DMS53 treated with DMSO at 0.1 percent for 48 hours (cell line): ENCODE measurements around the gene VAV2.

Experiments
- DNase-seq: peaks from one replicate; lab custom pipeline; 2025; ENCODE audit not compliant: unreplicated experiment; lab: John Stamatoyannopoulos, UW

Gene VAV2

DNA sequence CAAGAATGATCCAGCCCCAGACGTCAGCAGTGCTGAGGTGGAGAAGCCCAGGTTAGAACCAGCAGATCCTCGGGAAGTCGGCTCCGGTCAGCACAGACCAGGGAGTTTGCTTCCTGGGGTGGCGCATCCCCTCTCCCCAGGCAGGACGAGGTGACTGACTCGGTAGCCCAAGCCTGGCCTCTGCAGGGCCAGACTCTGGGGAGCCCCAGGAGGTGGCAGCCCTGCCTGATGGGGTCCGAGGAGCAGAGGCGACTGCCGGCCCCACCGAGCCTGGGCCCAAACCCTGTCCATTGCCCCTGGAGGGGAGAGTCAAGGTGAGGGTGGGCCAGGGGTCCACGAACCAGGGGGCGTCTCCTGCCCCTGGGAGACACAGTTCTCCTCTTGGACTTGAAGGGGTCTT is 201.1 kb downstream of the VAV2 start:
- DNase-seq: no peak

DNA sequence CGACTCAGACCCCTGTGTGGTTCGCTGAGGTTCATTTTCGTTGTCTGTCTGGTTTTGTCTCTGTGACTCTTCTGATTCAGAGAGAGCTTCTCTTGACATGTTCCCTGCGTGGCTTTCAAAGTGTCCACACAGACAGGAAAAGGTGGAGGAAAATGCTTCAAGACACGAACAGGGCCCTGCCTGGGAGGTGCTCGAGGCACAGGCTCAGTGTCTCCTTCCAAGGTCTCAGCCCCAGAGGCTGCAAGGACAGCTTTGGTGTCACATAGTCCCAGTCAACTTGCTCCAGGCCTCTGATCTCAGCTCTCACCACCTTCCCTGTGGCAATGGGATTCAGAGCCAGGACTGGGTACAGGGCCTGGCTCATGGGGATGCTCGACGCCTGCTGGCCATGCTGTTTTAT is 202.3 kb downstream of the VAV2 start:
- no peak for DNase-seq

DNA sequence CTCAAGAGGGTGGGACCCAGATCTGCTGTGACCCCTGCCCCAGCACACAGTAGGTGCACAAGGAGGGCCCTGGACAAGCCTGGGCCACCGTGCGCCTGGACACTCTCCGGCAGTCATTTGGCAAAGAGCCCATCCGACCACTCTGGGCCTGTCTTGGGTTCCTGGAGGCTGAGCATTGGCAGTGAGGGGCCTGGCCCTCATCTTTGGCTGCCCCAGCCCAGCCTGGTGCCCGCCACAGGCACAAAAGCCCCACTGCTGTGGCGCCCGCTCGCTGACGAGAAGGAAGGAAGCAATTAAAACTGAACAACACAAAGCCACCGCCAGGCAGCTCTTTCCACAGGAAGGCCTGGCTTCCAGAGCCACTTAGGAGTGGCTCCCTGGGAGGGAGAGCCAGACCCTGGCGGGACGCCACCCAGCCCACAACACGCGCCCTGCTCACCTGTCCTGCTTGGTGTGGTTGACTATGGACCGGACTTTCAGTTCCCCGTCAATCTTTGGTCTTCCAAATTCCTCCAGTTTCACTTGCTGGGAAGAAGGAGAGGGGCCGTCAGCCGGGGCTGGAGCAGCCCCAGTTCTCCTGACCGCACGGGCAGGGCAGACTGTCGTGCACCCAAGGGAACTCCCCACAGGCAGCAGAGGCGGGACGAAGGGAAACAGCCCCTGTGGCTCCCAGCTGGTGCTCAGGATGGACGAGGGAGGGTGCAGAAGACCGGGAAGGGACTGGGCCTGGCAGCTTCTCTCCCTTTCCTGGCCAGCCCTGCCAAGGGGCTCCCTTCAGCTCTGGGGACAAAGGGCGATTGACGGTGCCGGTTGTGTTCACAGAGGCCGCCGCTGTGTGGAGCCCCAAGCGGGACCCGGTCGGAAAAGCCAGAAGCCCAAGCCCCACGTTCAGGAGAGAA is 203.1 kb downstream of the VAV2 start:
- DNase-seq: no peak

DNA sequence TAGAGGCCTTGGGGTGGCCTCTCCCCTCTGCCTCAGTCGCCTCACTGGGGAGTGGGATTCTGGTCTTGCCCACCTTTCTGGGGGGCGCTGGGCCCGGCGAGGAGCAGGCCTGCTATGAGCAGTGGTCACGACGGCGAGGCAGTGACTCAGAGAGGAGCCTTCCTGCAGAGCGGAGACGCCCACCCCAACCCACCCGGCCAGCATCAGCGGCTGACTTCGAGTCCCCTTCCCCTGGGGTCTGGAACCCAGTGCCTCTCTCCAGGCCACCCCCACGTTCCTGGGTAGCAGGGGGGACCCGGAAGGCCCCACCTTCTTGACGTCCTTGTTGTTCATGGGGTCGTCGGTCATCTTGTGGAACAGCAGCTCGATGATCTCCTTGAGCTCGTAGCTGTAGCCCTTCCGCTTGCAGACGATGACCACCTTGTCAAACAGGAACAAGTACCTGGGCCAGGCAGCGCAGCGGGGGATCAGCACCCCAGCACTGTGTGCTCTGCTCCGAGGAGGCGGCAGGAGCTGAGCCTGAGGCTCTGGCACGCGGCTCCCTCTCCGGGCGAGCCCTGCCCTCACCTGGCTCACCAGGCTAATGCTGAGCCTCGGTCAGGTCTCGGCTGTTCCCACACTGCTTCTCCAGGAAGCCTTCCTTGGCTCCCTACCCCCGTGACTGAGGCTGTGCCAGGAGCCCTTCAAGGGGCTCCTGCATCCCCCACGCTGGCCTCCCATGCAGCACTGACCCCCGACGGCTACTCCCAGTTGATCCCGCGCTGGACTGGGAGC is 203.9 kb downstream of the VAV2 start:
- DNase-seq: no peak

DNA sequence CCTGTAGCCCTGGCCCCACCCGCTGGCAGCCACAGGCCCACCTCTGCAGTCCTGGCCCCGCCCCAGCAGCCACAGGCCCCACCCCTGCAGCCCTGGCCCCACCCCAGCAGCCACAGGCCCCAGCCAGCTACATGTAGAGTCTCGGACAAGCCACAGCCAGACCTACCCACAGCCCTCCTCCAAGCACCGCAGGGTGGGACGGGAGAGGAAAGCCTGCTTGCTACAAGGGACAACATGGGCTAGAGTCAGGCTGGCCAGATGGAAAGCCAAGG is 204.4 kb downstream of the VAV2 start:
- no peak for DNase-seq

DNA sequence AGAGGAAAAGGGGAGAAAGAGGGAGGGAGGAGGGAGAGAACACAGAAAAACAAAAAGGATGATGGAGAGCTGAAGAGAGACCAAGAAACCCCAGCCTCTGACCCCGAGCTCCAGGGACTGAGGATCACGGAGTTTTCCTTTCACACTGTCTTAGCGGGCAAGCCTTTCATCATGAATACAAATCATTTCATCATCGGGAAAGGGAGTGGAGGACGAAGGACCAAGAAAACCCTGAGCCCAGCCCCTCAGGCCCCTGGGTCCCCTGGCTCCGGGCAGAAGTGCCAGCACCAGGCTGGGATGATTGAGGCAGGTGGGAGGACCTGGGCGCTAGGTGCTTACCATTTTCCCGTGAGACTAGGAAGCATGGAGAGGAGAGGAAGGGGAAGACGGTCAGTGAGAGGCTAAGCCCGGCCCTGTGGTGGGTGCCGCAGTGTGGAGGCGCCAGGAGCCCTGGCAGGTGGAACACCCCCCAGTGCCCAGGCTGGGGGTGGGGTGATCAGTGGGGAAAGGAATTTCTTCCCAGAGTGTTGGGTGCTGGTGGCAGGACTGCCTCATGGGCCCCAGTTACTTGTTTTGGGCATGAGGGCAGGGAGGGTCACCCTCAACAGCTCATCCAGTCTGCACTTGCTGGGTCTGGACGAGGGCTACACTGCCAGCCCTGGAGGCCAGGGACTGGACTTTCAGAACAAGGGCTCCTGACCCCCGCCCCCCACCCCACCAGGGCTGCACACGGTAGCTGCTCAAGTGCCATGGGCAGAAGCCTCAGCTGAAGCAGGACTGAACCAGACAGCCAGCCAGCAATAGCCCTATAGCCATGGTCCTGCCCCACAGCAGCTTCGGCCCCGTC is 205.0 kb downstream of the VAV2 start:
- DNase-seq: no peak

DNA sequence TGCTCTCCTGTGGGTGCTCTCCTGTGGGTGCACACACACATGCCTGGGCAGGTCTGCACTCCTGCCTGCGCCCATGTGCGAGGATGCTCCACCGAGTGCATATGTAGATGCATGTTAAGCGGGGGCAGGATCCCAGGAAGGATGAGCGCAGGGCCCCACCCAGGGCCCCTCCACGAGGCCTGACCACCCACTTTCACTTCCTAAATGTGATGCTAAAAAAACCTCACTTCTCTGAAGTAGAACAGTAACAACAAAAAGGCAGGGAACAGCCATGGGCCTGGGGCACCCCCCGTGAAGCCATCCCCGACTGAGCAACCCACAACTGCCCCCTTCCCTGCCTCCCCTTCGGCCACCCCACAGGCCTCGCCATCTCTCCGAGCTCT is 205.8 kb downstream of the VAV2 start:
- DNase-seq: no peak

DNA sequence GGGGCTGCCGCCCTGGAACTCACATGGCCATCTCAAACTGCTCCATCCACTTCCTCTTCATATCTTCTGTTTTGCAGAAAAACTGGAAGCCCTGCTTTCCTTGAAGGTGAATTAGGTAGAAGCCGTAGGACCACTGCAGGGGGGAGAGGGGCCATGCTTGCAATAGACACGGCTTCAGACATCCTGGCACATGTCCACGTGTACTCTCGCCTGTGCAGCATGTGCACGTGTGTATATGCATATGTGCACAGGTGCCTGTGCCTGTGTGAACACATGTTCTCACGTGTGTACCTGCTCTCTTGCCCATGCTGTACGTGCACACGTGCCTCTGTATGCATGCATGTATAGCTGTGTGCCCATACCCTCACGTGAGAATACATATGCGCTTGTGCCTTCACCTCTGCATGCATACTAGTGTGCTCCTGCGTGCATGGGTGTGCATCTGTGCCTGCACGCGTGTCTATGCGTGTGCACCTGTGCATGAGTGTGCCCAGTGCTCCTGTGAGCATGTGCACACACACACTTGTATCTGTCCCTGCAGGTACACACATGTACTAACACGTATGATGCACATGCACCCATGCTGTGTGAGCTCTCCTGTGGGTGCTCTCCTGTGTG is 206.3 kb downstream of the VAV2 start:
- no peak for DNase-seq

DNA sequence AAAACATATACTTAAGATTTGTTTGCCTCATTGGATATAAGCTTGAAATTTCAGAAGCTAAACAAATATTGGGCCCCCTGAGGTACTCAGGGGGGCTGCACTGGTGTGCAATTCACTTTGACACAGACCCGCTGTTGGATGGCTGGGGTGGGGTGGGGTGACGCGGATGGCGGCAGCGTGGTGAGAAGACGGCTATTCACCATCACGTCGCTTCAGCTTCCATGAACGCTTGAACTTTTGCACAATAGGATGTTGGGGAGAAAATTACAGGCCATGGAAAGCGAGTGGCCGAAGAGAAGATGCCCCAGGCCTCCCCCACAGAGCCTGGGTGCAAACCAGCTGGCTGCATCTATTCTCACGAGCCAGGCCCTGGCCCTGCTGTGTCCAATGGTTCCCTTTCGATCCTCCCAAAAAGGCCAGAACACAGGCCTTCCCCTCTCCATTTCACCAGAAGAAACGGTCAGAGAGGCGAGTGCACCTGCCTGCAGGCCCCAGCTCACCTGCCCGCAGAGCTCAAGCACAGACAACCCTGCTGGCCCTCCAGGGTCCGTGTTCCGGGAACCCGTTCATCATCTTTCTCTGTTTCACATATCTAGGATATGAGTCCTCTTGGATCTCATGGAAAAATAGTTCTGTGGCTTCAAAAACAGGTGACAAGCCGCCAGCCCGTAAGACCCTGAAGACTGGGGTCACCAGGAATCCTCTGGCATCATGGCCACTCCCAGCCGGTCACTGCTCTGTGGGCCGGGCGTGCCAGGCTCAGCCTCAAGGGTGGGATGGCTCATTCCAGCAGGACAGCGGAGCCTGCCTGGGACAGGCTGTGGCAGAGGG is 207.2 kb downstream of the VAV2 start:
- DNase-seq: no peak

DNA sequence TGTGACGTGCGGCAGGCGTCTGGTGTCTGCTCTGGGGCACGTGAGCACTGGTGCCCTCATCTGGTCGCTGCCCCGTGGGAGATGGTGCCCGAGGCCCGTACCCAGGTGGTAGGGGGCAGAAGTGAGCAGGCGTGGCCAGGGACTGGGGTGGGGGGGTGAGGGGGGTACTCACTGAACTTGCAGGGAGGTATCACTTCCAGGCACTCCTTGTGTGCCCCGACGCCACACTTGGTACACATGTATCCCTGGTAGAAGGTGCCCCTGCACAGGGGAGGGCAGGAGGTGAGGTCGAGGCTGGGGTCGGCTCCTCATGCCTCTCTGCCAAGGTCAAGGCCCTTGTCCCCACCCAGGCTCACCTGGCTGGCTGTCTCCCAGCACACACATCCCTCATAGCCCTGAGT is 208.8 kb downstream of the VAV2 start:
- no peak for DNase-seq

DNA sequence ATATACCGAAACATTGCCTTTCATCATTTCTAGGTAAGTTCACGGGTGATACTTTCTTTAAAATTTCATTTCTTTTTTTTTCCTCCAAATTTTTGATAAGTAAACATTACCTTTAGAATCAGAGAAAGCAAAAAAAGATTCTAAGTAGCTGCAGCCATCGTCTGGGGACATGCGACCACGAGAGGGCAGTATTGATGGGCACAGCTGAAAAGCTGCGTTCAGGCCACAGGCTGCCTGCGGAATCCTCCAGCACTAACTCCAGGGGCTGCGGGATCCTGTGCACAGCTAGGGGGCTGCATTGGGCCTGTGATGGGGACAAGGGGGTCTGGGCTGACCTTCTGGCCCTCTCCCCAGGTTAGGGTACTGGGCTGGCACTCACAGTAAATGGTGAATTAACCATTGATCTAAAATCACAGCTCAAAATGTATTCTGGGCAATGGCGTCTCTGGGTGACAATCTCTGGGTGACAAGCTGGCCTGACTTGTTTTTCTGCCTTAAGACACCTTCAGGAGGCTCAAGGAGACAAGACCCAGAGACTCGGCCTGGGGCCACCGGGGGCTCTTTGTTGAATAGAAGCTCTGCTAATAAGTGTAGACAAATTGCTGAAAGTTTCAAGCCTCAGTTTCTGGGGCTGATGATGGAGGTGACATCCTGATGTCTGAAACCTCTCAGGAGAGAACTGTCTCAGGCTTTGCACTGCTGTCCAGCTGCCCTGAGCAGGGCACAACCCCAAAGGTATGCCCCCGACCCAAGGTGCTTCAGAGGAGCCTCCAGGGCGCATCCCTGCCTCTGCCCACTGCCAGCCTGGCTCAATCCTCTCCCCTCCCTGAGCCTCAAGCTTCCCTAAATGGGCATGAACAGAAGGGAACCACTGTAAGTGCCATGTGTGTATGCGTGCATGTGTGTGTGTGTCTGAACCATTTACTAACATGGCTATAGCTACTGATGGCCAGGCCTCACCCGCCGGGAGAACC is 209.7 kb downstream of the VAV2 start:
- DNase-seq: peak; percentile 14

DNA sequence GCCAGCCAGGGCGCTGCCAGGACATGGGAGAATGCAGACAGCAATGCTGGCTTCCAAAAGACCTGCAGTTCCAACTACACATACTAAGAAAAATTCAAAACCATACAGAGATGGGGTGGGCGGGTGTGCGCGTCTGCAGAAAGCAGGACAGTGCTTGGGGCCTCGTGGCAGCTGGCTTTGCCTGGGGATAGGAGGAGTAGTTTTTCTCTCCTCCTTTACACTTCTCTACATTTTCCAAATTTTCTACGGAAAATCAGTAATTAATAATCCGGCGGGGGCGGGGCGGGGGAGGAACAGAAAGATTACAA is 210.3 kb downstream of the VAV2 start:
- DNase-seq: no peak

DNA sequence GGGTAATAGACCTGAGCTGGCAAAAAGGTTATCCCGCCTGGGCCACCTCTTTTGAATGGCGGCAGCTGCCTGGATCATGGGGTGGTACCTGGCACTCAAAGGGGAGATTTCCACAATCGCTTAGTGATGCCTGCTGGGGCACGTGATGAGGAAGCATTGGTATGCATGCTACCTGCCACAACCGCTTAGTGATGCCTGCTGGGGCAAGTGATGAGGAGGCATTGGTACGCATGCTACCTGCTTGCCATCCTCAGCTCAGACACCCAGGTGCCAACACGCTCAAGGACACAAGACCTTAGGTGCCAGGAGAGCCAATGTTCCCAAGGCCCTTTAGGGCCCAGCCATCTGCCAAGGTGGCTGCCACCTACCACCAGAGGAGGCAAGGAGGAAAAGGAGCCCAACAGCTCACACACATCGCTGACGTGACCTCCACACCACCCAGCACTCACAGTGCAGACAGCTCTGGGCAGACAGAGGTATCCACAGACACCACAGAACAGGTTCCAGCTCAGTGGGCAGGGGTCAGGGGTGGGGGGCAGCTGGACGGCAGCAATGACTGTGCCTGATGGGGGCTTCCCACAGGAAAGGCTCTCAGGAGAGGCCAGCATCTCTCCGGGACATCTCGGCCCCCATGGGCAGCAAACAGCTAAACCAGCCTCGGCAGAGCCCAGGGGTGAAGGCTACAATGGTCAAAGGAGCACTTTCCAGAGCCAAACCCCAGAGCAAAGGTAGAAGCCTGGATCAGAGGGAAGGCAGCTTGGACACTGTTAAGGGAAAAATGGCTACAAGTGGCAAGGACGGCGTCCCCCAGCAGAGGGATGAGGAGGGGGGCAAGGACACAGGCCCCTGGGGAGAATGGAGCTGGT is 210.9 kb downstream of the VAV2 start:
- no peak for DNase-seq

DNA sequence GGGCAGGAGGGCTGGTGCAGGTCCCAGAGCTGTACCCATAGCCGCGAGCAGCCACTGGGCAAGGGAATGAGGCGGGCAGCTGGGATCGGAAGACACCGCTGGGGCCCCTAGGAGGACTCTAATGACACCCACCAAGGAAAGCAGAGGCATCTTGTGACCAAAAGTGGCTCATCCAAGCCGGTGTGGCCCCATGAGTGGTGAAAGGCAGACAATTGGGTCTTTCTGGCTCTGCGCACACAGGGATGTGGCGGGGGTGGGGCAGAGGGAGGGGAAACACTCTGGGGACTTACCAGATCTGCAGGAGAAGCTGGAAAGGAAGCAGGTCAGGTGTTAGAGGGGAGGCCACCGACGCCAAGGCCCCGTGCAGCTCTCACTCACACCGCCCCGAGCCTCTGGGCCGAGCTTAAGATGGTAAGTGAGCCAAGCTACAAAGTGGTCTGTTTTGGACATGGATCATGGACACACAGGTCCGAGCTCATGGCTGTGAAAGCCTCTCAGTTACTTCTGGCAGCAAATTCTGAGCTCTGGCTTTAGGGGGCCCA is 211.6 kb downstream of the VAV2 start:
- DNase-seq: no peak

DNA sequence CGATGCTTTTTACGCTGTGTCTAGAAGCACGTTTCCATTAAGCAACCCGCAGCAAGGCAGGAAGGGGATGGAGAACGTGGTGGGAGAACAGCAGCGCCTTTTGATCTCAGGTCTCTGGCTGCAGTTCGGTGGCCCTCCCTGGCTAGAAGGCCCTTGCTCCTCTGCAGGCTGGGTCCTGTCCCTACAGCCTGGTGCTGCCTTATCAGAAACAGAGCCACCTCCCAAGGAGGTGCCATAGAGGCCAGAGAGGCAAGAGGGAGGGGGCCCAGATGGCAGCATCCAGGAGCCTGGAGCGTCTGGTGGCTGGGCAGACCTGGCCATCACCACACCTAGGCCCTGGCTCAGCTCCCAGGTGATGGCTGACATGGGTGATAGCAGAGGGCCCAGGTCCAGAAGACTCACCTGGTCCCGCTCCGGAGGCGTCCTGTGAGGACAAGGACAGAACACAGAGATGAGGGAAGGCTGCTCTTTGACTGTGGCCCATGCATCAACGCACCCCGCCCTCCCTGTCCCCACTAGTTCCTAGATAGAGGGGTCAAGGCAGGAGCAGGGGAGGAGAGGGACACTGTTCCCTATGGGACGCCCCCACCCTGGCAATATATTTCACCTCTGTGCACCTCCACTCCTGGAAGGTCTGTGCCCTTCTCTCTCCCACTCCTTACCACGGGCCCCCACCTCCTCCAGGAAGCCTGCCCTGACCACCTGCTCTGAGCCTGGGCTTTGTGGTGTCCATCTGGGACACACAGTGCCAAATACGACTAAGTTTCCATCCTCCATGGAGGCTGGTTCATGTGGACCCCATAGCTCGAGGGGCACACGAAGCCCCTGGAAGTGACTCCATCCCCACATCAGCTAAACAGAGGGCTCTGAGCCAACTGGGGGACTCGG is 212.4 kb downstream of the VAV2 start:
- no peak for DNase-seq

DNA sequence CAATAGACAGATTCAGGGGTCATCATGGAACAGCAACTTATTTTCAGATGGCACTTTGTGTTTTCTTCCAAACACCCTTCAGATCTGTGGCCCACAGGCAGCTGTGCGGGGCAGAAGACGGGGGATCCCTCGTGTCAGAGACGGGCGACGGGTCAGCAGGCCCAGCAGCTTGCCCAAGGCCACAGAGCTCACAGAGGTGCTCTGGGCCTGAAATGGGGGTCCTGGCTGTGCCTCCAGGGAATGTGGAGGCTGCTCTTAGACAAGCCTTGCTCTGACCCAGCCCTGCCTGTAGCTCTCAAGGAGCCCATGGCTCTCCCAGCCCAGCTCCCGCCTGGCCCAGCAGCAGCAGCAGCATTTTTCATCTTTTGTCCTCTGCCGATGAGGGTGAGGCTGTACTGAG is 213.0 kb downstream of the VAV2 start:
- DNase-seq: no peak

DNA sequence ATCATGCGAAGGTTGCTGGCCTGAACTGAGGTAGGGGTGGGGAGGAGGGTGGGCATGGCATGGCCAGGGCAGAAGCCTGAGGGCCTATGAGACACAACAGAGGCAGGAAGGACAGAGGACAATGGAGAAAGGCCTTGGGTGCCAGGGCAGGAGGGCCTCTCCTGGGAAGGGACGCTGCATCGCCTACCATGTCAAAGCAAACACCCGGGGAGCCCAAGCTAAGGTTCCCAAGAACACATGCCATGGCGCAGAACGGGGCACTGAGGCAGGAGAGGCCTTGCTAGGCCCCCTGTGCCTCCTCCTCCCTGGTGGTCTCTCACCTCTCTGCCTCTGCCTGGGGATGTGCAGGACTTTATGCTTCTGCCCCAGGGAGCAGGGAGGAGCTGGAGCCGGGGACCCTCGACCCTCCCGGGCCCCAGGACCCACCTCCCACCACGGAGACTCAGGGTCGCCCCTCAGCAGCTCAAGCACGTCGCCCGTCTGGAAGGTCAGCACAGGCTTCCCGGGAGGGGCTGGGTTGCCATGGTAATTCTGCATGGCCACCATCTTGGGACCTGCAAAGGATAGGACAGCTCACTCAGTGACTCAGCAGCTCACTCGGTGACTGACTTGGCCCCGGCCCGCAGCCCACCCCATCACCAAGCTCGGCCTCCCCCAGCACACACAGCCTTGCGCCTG is 213.6 kb downstream of the VAV2 start:
- no peak for DNase-seq
